ENCODE measurements around the gene MRPL36. TPM values are rescaled to one million over a fixed set of nuclear protein-coding genes. Genes with fewer than 3 reads are reported as not detected.

The MRPL36 gene
- total RNA-seq = 58.5 and 71.6 TPM in 2 replicates

DNA sequence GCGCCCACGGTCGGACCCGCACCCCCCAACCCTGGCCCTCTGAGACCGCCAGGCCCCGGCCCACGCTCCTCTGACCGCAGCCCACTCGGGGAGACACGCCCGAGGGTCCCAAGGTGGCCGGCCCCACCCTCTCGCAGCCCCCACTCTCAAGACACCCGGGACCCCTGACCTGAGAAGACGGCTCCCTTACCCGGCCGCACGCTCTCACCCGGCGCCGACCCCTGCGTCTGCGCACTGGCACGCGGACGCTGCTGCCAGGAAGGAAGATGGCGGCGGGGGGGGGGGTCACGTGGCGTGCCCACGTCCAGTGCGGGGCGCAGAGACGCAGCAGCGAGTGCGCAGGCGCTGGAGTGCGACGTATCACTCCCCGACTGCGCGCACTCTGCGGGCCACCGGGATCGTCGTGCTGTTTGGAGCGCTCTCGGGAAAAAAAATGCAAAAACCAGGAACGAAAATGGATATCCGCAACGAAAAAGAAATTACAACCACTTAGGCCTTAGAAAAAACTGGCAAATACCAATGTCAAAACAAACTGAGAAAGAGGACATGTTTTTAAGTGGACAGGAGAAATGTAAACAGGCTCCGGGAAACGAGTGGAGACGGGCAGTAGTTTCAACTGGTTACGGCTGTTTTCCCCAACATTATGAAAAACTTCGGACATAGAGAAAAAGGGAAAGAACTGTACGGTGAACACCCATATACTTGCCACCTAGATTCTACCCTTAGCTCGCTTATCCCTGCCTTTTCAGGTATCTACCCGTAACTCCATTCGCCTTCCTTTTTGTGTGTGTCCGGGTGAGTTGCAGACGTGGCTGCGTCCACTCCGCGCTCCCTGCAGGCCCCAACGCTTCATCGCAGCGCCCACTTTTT lies at the start of gene MRPL36:
MRPL36 (minus strand) TSS at position 236 of the 870 bp plus-strand sequence. CDS start 902 bp downstream, outside the sequence.

DNA sequence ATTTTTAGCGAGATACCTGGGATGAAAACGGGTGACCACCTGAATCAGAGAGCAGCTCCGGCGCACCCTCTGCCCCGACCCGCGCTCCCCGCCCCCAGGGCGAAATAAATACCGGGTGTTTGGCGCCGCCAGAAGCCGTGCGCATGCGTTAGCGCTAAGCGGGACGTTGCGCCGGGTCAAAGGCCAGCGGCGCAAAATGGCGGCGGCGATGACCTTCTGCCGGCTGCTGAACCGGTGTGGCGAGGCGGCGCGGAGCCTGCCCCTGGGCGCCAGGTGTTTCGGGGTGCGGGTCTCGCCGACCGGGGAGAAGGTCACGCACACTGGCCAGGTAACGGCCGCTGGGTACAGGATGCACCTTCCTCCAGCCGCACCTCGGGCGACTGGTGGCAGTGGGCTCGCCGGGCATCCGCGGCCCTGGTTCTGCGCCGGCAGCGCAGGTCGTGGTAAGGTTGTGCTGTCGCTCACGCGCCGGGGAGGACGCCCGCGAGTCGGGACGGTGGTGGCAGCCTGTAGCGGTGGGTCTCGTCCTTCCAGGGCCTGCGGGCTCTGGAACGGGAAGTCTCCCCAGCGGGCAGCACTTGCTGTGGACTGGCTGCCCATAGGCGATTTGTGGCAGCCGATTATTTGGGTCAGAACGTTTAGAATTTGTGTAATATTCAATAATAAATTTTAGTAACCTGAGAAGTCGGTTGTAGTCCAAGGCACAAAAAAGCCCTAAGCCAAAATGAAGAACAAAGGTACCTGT lies 1.8 kb upstream of the MRPL36 start, which contains the start of gene NDUFS6:
NDUFS6 (plus strand) TSS at position 186 of the 745 bp plus-strand sequence; CDS start at position 197, 11 bp downstream.

Other genes with a start within 250 kb of the MRPL36 start
- 40.7 and 53.5 TPM in 2 replicates for gene NDUFS6, start 1.6 kb upstream of the MRPL36 start, total RNA-seq
- gene IRX4, start 83.1 kb upstream of the MRPL36 start, total RNA-seq = not detected in 2 replicates